Neural progenitor cell (in vitro differentiated cells): ENCODE results near the gene AKR1B1.

Experiments
- EZH2phosphoT487 ChIP-seq: fragments of 200-600 bp; sonication (generic); IDR thresholded peaks from 2 replicates; pipeline ENCODE4 v1.6.1; 2017; ENCODE audit warnings: antibody characterized with exemption
- TF ChIP-seq, protein P1 (sequence below): fragments of 200-600 bp; sonication (generic); IDR thresholded peaks from 2 replicates; pipeline ENCODE4 v1.5.1; 2017; ENCODE audit warnings: antibody characterized with exemption, mild to moderate bottlenecking

GRCh38 chr7:134432296-134433152 is 26.4 kb downstream of the AKR1B1 start:
- TF ChIP-seq, protein P1, sequence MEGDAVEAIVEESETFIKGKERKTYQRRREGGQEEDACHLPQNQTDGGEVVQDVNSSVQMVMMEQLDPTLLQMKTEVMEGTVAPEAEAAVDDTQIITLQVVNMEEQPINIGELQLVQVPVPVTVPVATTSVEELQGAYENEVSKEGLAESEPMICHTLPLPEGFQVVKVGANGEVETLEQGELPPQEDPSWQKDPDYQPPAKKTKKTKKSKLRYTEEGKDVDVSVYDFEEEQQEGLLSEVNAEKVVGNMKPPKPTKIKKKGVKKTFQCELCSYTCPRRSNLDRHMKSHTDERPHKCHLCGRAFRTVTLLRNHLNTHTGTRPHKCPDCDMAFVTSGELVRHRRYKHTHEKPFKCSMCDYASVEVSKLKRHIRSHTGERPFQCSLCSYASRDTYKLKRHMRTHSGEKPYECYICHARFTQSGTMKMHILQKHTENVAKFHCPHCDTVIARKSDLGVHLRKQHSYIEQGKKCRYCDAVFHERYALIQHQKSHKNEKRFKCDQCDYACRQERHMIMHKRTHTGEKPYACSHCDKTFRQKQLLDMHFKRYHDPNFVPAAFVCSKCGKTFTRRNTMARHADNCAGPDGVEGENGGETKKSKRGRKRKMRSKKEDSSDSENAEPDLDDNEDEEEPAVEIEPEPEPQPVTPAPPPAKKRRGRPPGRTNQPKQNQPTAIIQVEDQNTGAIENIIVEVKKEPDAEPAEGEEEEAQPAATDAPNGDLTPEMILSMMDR, result peak; percentile 81
- no peak for TF ChIP-seq EZH2phosphoT487
